Upper lobe of left lung (tissue), 6 donors: Measurements from ENCODE around the gene FAM151B. TPM values are rescaled to one million over a fixed set of nuclear protein-coding genes. Genes with fewer than 3 reads are reported as not detected.

Experiments
- ATAC-seq, 2 donors: fragments of 200-7000 bp; cut with Tn5 transposase; one replicate each; pipeline ENCODE4 v1.9.1; 2022; ENCODE audit warnings: mild to moderate bottlenecking in 2 of 2, moderate library complexity in 2 of 2; ENCODE audit not compliant: low FRiP score in 2 of 2
- DNase-seq, 2 donors: peaks; one replicate each; pipeline ENCODE4 v3.0.0-alpha.2; 2019 to 2020
- H3K27ac ChIP-seq, 4 donors: fragments of 200-600 bp; sonication (generic); one replicate each; pipeline ENCODE4 v1.5.1; 2016 to 2019
- H3K27me3 ChIP-seq, 4 donors: fragments of 200-600 bp; sonication (generic); one replicate each; pipeline ENCODE4 v1.5.1; 2017 to 2019
- H3K36me3 ChIP-seq, 4 donors: fragments of 200-600 bp; sonication (generic); one replicate each; pipeline ENCODE4 v1.5.1; 2016 to 2019
- H3K4me1 ChIP-seq, 4 donors: fragments of 200-600 bp; sonication (generic); one replicate each; pipeline ENCODE4 v1.5.1; 2018 to 2019
- H3K4me3 ChIP-seq, 4 donors: fragments of 200-600 bp; sonication (generic); one replicate each; pipeline ENCODE4 v1.5.1; 2017 to 2019; ENCODE audit warnings: mild to moderate bottlenecking in 2 of 4, moderate library complexity in 1 of 4
- H3K9me3 ChIP-seq, 4 donors: fragments of 200-600 bp; sonication (generic); one replicate each; pipeline ENCODE4 v1.5.1; 2018 to 2019
- CTCF ChIP-seq, 6 experiments: fragments of 450-650 bp in 4 of 6; fragments of 200-600 bp in 2 of 6; sonication (generic) in 2 of 6; IDR thresholded peaks; one replicate each; pipeline ENCODE4 v1.5.1; 2016 to 2019; ENCODE audit warnings: antibody characterized with exemption in 6 of 6
- EP300 ChIP-seq, 4 donors: sonication (generic); formaldehyde crosslinking; IDR thresholded peaks; one replicate each; pipeline ENCODE4 v1.5.1; 2017; ENCODE audit warnings: antibody characterized with exemption in 4 of 4, control low read depth in 2 of 4
- POLR2A ChIP-seq, 4 donors: fragments of 450-650 bp; IDR thresholded peaks; one replicate each; pipeline ENCODE4 v1.5.1; 2016 to 2017; ENCODE audit warnings: antibody characterized with exemption in 4 of 4, mild to moderate bottlenecking in 2 of 4
- POLR2AphosphoS5 ChIP-seq, 2 donors: sonication (generic); formaldehyde crosslinking; IDR thresholded peaks; one replicate each; pipeline ENCODE4 v1.5.1; 2017; ENCODE audit warnings: antibody characterized with exemption in 2 of 2
- WGBS, 2 donors: methylation state at CpG; one replicate each; pipeline ENCODE4 v1.1.5; 2017 to 2018; 5-methylcytosine and 5-hydroxymethylcytosine counted together
- total RNA-seq, 6 donors: library from RNA; depleted of rRNA in 4 of 6; stranded (reverse); fragments of >200 nt in 4 of 6; gene quantifications; one replicate each; pipeline versions ENCODE4 v1.1.0 to v1.2.1, GENCODE V29; 2016 to 2021
- donor health status: DM: no; HTN: no; CAD: no; lungs with moderate emphysema.
- donor health status: DM: no; HTN: yes; CAD: no; lungs with severe emphysema.

Gene FAM151B
- total RNA-seq, 6 donors from 2014 or later: 0.78 to 5.2 (median 2.7) TPM

DNA sequence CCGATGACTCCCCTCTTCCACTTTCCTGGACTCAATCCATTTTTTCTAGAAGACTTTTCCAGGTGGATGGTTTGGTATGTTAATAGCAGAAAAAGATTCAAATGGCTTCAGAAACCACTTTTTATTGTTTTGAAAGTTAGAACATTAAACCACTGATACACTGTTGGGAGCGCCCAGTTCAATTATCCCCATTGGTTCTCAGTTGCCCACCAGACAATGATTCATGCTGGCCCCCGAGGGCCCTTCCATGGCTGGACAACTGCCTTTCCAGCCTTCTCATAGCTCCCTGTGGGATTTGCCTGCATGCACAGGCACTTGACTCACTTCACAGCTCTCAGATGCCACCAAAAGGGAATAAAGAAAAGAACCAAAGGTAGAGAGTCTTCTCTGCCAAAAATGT lies 103.5 kb downstream of the FAM151B start:
- no peaks in the 10 kb centered on the region for H3K27me3 ChIP-seq
- H3K4me3 ChIP-seq: no peak overlapping the region
- WGBS, 2 donors: 86 to 91% methylated on average over 3 of the region's 3 CpGs
- ATAC-seq: no peak
- H3K36me3 ChIP-seq: no peaks in the 10 kb centered on the region
- H3K9me3 ChIP-seq: no peaks in the 10 kb centered on the region
- H3K27ac ChIP-seq: no peak overlapping the region
- TF ChIP-seq POLR2A (IDR thresholded peaks at IDR 0.05) (no peak), EP300 (IDR thresholded peaks at IDR 0.05) (no peak), POLR2AphosphoS5 (IDR thresholded peaks at IDR 0.05) (no peak), CTCF (IDR thresholded peaks at IDR 0.05) (no peak)
- H3K4me1 ChIP-seq: peaks cover 0 to 5% (median 0%) of the 10 kb centered on the region in 4 donors
- no peak for DNase-seq

DNA sequence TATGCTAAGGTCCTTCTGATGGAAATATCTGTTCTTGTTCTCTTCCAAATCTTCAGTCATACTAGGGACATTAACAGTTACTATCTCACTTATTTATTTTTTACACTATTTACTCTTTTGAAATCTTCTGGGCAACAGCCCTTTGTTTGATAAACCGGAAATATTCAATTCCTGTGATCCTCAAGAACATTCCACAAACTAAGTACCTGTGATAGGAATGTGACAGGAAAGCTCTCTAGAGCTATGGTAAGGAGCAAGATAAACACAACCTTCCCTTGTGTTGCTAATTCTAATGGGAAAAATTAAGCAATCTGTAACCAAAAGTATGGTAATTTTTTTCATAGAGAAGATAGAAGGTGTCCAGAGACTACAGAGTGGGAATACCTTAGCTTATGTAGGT lies 104.2 kb downstream of the FAM151B start:
- H3K4me1 ChIP-seq: peaks cover 0 to 5% (median 0%) of the 10 kb centered on the region in 4 donors
- ATAC-seq: peak in 1 of 2 donors; percentile 35
- no peaks in the 10 kb centered on the region for H3K36me3 ChIP-seq
- H3K4me3 ChIP-seq: no peak overlapping the region
- 39 to 64% methylated on average over 1 of the region's 1 CpG for WGBS, 2 donors
- H3K9me3 ChIP-seq: no peaks in the 10 kb centered on the region
- no peak for TF ChIP-seq CTCF (IDR thresholded peaks at IDR 0.05)
- no peak for DNase-seq
- no peaks in the 10 kb centered on the region for H3K27me3 ChIP-seq
- peak overlapping the region in 1 of 4 donors; percentile 0 for H3K27ac ChIP-seq

Other genes with a start within 250 kb of the FAM151B start
- 10 to 100 TPM; 27.3 to 62.4 (median 41.3) TPM for gene SERINC5, start 232.1 kb upstream of the FAM151B start, total RNA-seq
- not detected for gene SPZ1, start 168.1 kb upstream of the FAM151B start, total RNA-seq
- gene ZFYVE16, start 80.0 kb upstream of the FAM151B start, total RNA-seq: 10 to 100 TPM; 27.7 to 52.4 (median 40.2) TPM
- gene ANKRD34B, start 82.2 kb downstream of the FAM151B start, total RNA-seq: under 1 TPM in 3 of 6 donors, not detected in 3; 0.14 to 0.67 (median 0.47) TPM
- gene MSH3, start 166.6 kb downstream of the FAM151B start, total RNA-seq: 10 to 100 TPM in 5 of 6 donors, 1 to 10 TPM in 1; 9.0 to 17.3 (median 12.5) TPM
- gene DHFR, start 166.9 kb downstream of the FAM151B start, total RNA-seq: 10 to 100 TPM in 3 of 6 donors, 1 to 10 TPM in 3; 7.3 to 14.1 (median 9.8) TPM